HG02852 (cell line): ENCODE results near the gene SMYD4.
"Not testable (repeated sequence)": the region's sequence is repeated elsewhere in the genome, so short reads cannot be mapped to it uniquely, and the experiment has no call there.

ENCODE experiments used
- ATAC-seq: cut with Tn5 transposase; IDR thresholded peaks from one replicate; pipeline ENCODE4 v1.9.1; 2021; ENCODE audit warnings: mild to moderate bottlenecking, moderate library complexity; ENCODE audit not compliant: unreplicated experiment

The SMYD4 gene

GRCh38 chr17:1762233-1762900, 67.3 kb downstream of the SMYD4 start:
- no peak for ATAC-seq

- ATAC-seq, result no peak
Observed at GRCh38 chr17:1759529-1759928, 70.2 kb downstream of the SMYD4 start.

GRCh38 chr17:1758807-1759206, 70.9 kb downstream of the SMYD4 start:
- ATAC-seq, result no peak

- no peak for ATAC-seq
Observed at GRCh38 chr17:1755827-1756262, 73.9 kb downstream of the SMYD4 start.

- no peak for ATAC-seq
Observed at GRCh38 chr17:1755252-1755826, 74.4 kb downstream of the SMYD4 start.

GRCh38 chr17:1754430-1755112, 75.1 kb downstream of the SMYD4 start:
- ATAC-seq, result no peak

- ATAC-seq, result no peak
Observed at GRCh38 chr17:1753767-1754429, 75.8 kb downstream of the SMYD4 start.

- no peak for ATAC-seq
Observed at GRCh38 chr17:1752425-1753262, 77.1 kb downstream of the SMYD4 start.

GRCh38 chr17:1750628-1751027, 79.1 kb downstream of the SMYD4 start:
- ATAC-seq, result no peak

GRCh38 chr17:1746975-1747543, 82.6 kb downstream of the SMYD4 start:
- ATAC-seq, result no peak

- ATAC-seq, result no peak
Observed at GRCh38 chr17:1745513-1746020, 84.1 kb downstream of the SMYD4 start.

GRCh38 chr17:1744551-1745512, 84.9 kb downstream of the SMYD4 start:
- ATAC-seq, result no peak

- ATAC-seq, result no peak
Observed at GRCh38 chr17:1743088-1743439, 86.6 kb downstream of the SMYD4 start.

- no peak for ATAC-seq
Observed at GRCh38 chr17:1742371-1743087, 87.2 kb downstream of the SMYD4 start, which contains the start of gene SERPINF2. SERPINF2 (plus strand) TSS chr17:1742871; CDS start chr17:1744996, 2,125 bp downstream.

- ATAC-seq, result not testable (repeated sequence)
Observed at GRCh38 chr17:1741899-1742298, 87.8 kb downstream of the SMYD4 start.

- ATAC-seq, result no peak
Observed at GRCh38 chr17:1737531-1738291, 92.0 kb downstream of the SMYD4 start.

GRCh38 chr17:1736348-1737281, 93.1 kb downstream of the SMYD4 start:
- ATAC-seq, result no peak
